ENCODE results near the gene SOS1.
"Not testable (repeated sequence)": the region's sequence is repeated elsewhere in the genome, so short reads cannot be mapped to it uniquely, and the experiment has no call there.

The SOS1 gene

GRCh38 chr2:39138837-39139211 lies 18.0 kb upstream of the SOS1 start:
- no peak for DNase-seq (ENCODE audit: low spot score)

GRCh38 chr2:39138187-39138836 lies 17.5 kb upstream of the SOS1 start:
- DNase-seq (ENCODE audit: low spot score), result not testable (repeated sequence)

GRCh38 chr2:39136799-39137198 lies 15.9 kb upstream of the SOS1 start:
- no peak for DNase-seq (ENCODE audit: low spot score)

- no peak for DNase-seq (ENCODE audit: low spot score)
These were observed 14.9 kb upstream of the SOS1 start for GRCh38 chr2:39135690-39136259.

- no peak for DNase-seq (ENCODE audit: low spot score)
These were observed 12.5 kb upstream of the SOS1 start for GRCh38 chr2:39133215-39133851.

GRCh38 chr2:39128919-39129391 lies 8.1 kb upstream of the SOS1 start:
- no peak for DNase-seq (ENCODE audit: low spot score)

GRCh38 chr2:39127973-39128372 lies 7.1 kb upstream of the SOS1 start:
- no peak for DNase-seq (ENCODE audit: low spot score)

- DNase-seq (ENCODE audit: low spot score), result no peak
These were observed 3.9 kb upstream of the SOS1 start for GRCh38 chr2:39124746-39125057.

- DNase-seq (ENCODE audit: low spot score), result peak; percentile 96
These were observed 3.3 kb upstream of the SOS1 start for GRCh38 chr2:39124000-39124745.

- DNase-seq (ENCODE audit: low spot score), result no peak
These were observed 2.7 kb upstream of the SOS1 start for GRCh38 chr2:39123436-39123999.

- no peak for DNase-seq (ENCODE audit: low spot score)
These were observed 742 bp upstream of the SOS1 start for GRCh38 chr2:39121523-39122063.

- DNase-seq (ENCODE audit: low spot score), result no peak
These were observed 405 bp downstream of the SOS1 start for GRCh38 chr2:39120521-39120770.

GRCh38 chr2:39119732-39120520 lies 925 bp downstream of the SOS1 start:
- peak; percentile 78 for DNase-seq (ENCODE audit: low spot score)

GRCh38 chr2:39118786-39119499 lies 1.9 kb downstream of the SOS1 start:
- DNase-seq (ENCODE audit: low spot score), result no peak

GRCh38 chr2:39115556-39115955 lies 5.3 kb downstream of the SOS1 start:
- no peak for DNase-seq (ENCODE audit: low spot score)

GRCh38 chr2:39114771-39115170 lies 6.1 kb downstream of the SOS1 start:
- DNase-seq (ENCODE audit: low spot score), result no peak

- no peak for DNase-seq (ENCODE audit: low spot score)
These were observed 11.3 kb downstream of the SOS1 start for GRCh38 chr2:39109537-39109936.

GRCh38 chr2:39108377-39108776 lies 12.5 kb downstream of the SOS1 start:
- DNase-seq (ENCODE audit: low spot score), result no peak

- no peak for DNase-seq (ENCODE audit: low spot score)
These were observed 13.1 kb downstream of the SOS1 start for GRCh38 chr2:39107724-39108273.

GRCh38 chr2:39107156-39107555 lies 13.7 kb downstream of the SOS1 start:
- DNase-seq (ENCODE audit: low spot score), result no peak

Measured in left forelimb (tissue), 1 donor.